KMS-11 (cell line): Measurements from ENCODE around the gene CLN6.
"Not testable (repeated sequence)": the region's sequence is repeated elsewhere in the genome, so short reads cannot be mapped to it uniquely, and the experiment has no call there.

ENCODE experiments used
- H2AFZ ChIP-seq: fragments of 200-600 bp; sonication (generic); 2 replicates; pipeline ENCODE4 v1.6.1; 2016; ENCODE audit warnings: antibody characterized with exemption, mixed run types, low read depth
- H3K27ac ChIP-seq: fragments of 200-600 bp; sonication (generic); 2 replicates; pipeline ENCODE4 v1.6.1; 2016; ENCODE audit warnings: mild to moderate bottlenecking, mixed run types
- H3K27me3 ChIP-seq: fragments of 200-600 bp; sonication (generic); 2 replicates; pipeline ENCODE4 v1.6.1; 2017; ENCODE audit warnings: mild to moderate bottlenecking, low read depth, mixed run types, moderate library complexity; ENCODE audit not compliant: insufficient read depth
- H3K36me3 ChIP-seq: fragments of 200-600 bp; sonication (generic); 2 replicates; pipeline ENCODE4 v1.6.1; 2017; ENCODE audit warnings: mild to moderate bottlenecking, mixed run types; ENCODE audit not compliant: insufficient read depth
- H3K4me1 ChIP-seq: fragments of 200-600 bp; sonication (generic); 2 replicates; pipeline ENCODE4 v1.6.1; 2016; ENCODE audit warnings: mild to moderate bottlenecking, low read depth, mixed run types; ENCODE audit not compliant: poor library complexity, severe bottlenecking
- H3K4me2 ChIP-seq: fragments of 200-600 bp; sonication (generic); 2 replicates; pipeline ENCODE4 v1.7.0; 2016; ENCODE audit warnings: mild to moderate bottlenecking, mixed run types
- H3K4me3 ChIP-seq: fragments of 200-600 bp; sonication (generic); IDR thresholded peaks from 2 replicates; pipeline ENCODE4 v1.6.1; 2017; ENCODE audit warnings: low read depth, low read length, mixed read lengths; ENCODE audit not compliant: insufficient read depth
- H3K79me2 ChIP-seq: fragments of 200-600 bp; sonication (generic); 2 replicates; pipeline ENCODE4 v1.6.1; 2016; ENCODE audit warnings: low read depth, mixed run types; ENCODE audit not compliant: insufficient read depth
- H3K9ac ChIP-seq: fragments of 200-600 bp; sonication (generic); 2 replicates; pipeline ENCODE4 v1.6.1; 2016; ENCODE audit warnings: mild to moderate bottlenecking, mixed run types
- H4K20me1 ChIP-seq: fragments of 200-600 bp; sonication (generic); 2 replicates; pipeline ENCODE4 v1.6.1; 2016; ENCODE audit warnings: mild to moderate bottlenecking, mixed run types; ENCODE audit not compliant: insufficient read depth
- CTCF ChIP-seq: fragments of 200-600 bp; sonication (generic); conservative IDR thresholded peaks from 2 replicates; pipeline ENCODE4 v1.6.1; 2017; ENCODE audit warnings: low read depth, mild to moderate bottlenecking, antibody characterized with exemption, low read length, moderate library complexity, mixed read lengths

The CLN6 gene

GRCh38 chr15:68214838-68215254 is 14.7 kb downstream of the CLN6 start:
- H3K4me3 ChIP-seq = no peak overlapping the region
- H3K79me2 ChIP-seq = peaks cover 48% of the 10 kb centered on the region
- no peak overlapping the region for H3K4me2 ChIP-seq
- H3K27ac ChIP-seq = no peak overlapping the region
- H3K4me1 ChIP-seq = no peaks in the 10 kb centered on the region
- no peak overlapping the region for H3K9ac ChIP-seq
- peaks cover 2% of the 10 kb centered on the region; the same call in 1 of the 2 replicates for H3K36me3 ChIP-seq
- no peak for TF ChIP-seq CTCF
- H4K20me1 ChIP-seq = peaks cover 12% of the 10 kb centered on the region; the same call in 1 of the 2 replicates
- no peaks in the 10 kb centered on the region for H3K27me3 ChIP-seq
- H2AFZ ChIP-seq = no peak overlapping the region

- H3K36me3 ChIP-seq = peaks cover 2% of the 10 kb centered on the region; the same call in 1 of the 2 replicates
- H3K27ac ChIP-seq = no peak overlapping the region
- no peak for TF ChIP-seq CTCF
- H3K4me2 ChIP-seq = no peak overlapping the region
- H2AFZ ChIP-seq = no peak overlapping the region
- no peaks in the 10 kb centered on the region for H3K4me1 ChIP-seq
- H3K9ac ChIP-seq = no peak overlapping the region
- H3K27me3 ChIP-seq = no peaks in the 10 kb centered on the region
- H3K79me2 ChIP-seq = peaks cover 42% of the 10 kb centered on the region
- no peak overlapping the region for H3K4me3 ChIP-seq
- H4K20me1 ChIP-seq = peaks cover 12% of the 10 kb centered on the region; the same call in 1 of the 2 replicates
Observed at GRCh38 chr15:68213991-68214837, 15.3 kb downstream of the CLN6 start.

GRCh38 chr15:68213491-68213845 is 16.1 kb downstream of the CLN6 start:
- H3K27me3 ChIP-seq, H3K4me2 ChIP-seq, H3K4me3 ChIP-seq, H2AFZ ChIP-seq, H3K4me1 ChIP-seq, H3K27ac ChIP-seq, H3K9ac ChIP-seq, H3K36me3 ChIP-seq: not testable (repeated sequence)
- Histone ChIP-seq H3K79me2 (peaks cover 34% of the 10 kb centered on the region), H4K20me1 (peaks cover 12% of the 10 kb centered on the region; the same call in 1 of the 2 replicates)

- no peaks in the 10 kb centered on the region for H3K27me3 ChIP-seq
- peaks cover 2% of the 10 kb centered on the region; the same call in 1 of the 2 replicates for H3K36me3 ChIP-seq
- no peaks in the 10 kb centered on the region for H3K4me1 ChIP-seq
- H4K20me1 ChIP-seq = peaks cover 12% of the 10 kb centered on the region; the same call in 1 of the 2 replicates
- no peak overlapping the region for H3K27ac ChIP-seq
- no peak overlapping the region for H2AFZ ChIP-seq
- no peak overlapping the region for H3K4me2 ChIP-seq
- H3K79me2 ChIP-seq = peaks cover 18% of the 10 kb centered on the region
- H3K9ac ChIP-seq = no peak overlapping the region
- no peak overlapping the region for H3K4me3 ChIP-seq
- TF ChIP-seq CTCF = no peak
Observed at GRCh38 chr15:68211656-68212320, 17.7 kb downstream of the CLN6 start.
